Testis (tissue), 2 donors: Measurements from ENCODE around the gene PLCD1.

Experiments
- POLR2A ChIP-seq: fragments of 450-650 bp; IDR thresholded peaks from one replicate; pipeline ENCODE4 v1.6.1; 2017; ENCODE audit warnings: antibody characterized with exemption, mild to moderate bottlenecking, moderate library complexity
- TF ChIP-seq, protein P1 (sequence below), 3 experiments: fragments of 450-650 bp in 2 of 3; fragments of 200-600 bp in 1 of 3; sonication (generic) in 1 of 3; IDR thresholded peaks; one replicate each; pipeline ENCODE4 v1.5.1; 2016 to 2019; ENCODE audit warnings: antibody characterized with exemption in 3 of 3, mild to moderate bottlenecking in 2 of 3, moderate library complexity in 1 of 3

DNA sequence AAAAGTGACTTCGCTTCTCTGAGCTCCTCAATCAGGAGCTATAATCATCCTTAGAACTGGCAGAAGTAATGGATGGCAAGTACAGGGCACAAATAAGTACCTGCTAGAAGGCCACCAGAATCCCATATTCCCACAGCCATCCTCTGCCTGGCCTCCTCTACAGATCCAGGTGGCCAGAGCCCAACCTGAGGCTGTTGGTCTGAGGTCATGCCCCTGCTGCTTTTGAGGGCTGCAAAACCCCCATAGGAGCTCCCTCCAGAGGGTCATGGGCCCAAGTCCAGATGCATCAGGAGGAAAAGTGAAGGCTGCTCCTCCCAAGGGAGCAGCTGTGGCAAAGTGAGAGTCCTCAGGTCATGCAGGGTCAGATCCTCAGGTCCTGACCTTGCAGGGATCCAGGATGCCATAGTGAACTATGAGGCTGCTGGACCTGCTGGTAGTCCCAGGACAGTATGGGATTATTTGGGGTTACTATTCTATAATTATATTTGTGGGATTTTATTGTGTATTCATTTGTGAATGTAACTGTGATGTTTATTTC is 3.0 kb upstream of the PLCD1 start:
- no peak for TF ChIP-seq POLR2A
- TF ChIP-seq, protein P1, sequence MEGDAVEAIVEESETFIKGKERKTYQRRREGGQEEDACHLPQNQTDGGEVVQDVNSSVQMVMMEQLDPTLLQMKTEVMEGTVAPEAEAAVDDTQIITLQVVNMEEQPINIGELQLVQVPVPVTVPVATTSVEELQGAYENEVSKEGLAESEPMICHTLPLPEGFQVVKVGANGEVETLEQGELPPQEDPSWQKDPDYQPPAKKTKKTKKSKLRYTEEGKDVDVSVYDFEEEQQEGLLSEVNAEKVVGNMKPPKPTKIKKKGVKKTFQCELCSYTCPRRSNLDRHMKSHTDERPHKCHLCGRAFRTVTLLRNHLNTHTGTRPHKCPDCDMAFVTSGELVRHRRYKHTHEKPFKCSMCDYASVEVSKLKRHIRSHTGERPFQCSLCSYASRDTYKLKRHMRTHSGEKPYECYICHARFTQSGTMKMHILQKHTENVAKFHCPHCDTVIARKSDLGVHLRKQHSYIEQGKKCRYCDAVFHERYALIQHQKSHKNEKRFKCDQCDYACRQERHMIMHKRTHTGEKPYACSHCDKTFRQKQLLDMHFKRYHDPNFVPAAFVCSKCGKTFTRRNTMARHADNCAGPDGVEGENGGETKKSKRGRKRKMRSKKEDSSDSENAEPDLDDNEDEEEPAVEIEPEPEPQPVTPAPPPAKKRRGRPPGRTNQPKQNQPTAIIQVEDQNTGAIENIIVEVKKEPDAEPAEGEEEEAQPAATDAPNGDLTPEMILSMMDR (IDR thresholded peaks at IDR 0.05) = no peak
